ENCODE results near the gene ECE1.

ECE1 gene

GRCh38 chr1:21313203-21313885 is 23.1 kb upstream of the ECE1 start:
- H3K4me2 ChIP-seq (ENCODE audit: low read depth, low read length, poor library complexity, severe bottlenecking) = no peak overlapping the region

GRCh38 chr1:21312407-21312992 is 22.2 kb upstream of the ECE1 start:
- Histone ChIP-seq H3K79me2 (ENCODE audit: insufficient read depth, low read length) (peaks cover 64% of the 10 kb centered on the region), H3K36me3 (ENCODE audit: low read length) (no peaks in the 10 kb centered on the region), H3K27me3 (ENCODE audit: low read length) (no peaks in the 10 kb centered on the region), H3K9me2 (replicated peaks; ENCODE audit: insufficient read depth, low read length) (no peaks in the 10 kb centered on the region), H3K4me2 (ENCODE audit: low read depth, low read length, poor library complexity, severe bottlenecking) (no peak overlapping the region), H3K27ac (ENCODE audit: low read depth, low read length) (no peak overlapping the region), H4K20me1 (ENCODE audit: low read depth, low read length) (no peaks in the 10 kb centered on the region; the same call in 1 of the 2 replicates), H2AFZ (ENCODE audit: low read depth, low read length, severe bottlenecking) (no peak overlapping the region), H3K4me3 (ENCODE audit: insufficient read depth, low read length, poor library complexity, severe bottlenecking) (no peak overlapping the region), H3K9ac (ENCODE audit: low read length) (no peak overlapping the region), H3F3A (ENCODE audit: insufficient read depth) (no peaks in the 10 kb centered on the region), H3K9me3 (ENCODE audit: insufficient read depth, low read length) (no peaks in the 10 kb centered on the region)
- no peak for TF ChIP-seq CTCF (IDR thresholded peaks at IDR 0.05; ENCODE audit: insufficient read depth, low read length, poor library complexity, severe bottlenecking)
- no peak for TF ChIP-seq EZH2phosphoT487 (conservative IDR thresholded peaks at IDR 0.05; ENCODE audit: low read length)

More at GRCh38 chr1:21313203-21313885, 23.1 kb upstream of the ECE1 start:
- H3K9ac ChIP-seq (ENCODE audit: low read length) = no peak overlapping the region
- peaks cover 66% of the 10 kb centered on the region for H3K79me2 ChIP-seq (ENCODE audit: insufficient read depth, low read length)
- H3K9me2 ChIP-seq (replicated peaks; ENCODE audit: insufficient read depth, low read length) = no peaks in the 10 kb centered on the region
- TF ChIP-seq CTCF (IDR thresholded peaks at IDR 0.05; ENCODE audit: insufficient read depth, low read length, poor library complexity, severe bottlenecking) (no peak), EZH2phosphoT487 (conservative IDR thresholded peaks at IDR 0.05; ENCODE audit: low read length) (no peak)
- H4K20me1 ChIP-seq (ENCODE audit: low read depth, low read length) = no peaks in the 10 kb centered on the region; the same call in 1 of the 2 replicates
- no peak overlapping the region for H2AFZ ChIP-seq (ENCODE audit: low read depth, low read length, severe bottlenecking)
- no peaks in the 10 kb centered on the region for H3F3A ChIP-seq (ENCODE audit: insufficient read depth)
- H3K9me3 ChIP-seq (ENCODE audit: insufficient read depth, low read length) = no peaks in the 10 kb centered on the region
- no peaks in the 10 kb centered on the region for H3K27me3 ChIP-seq (ENCODE audit: low read length)
- H3K27ac ChIP-seq (ENCODE audit: low read depth, low read length) = no peak overlapping the region
- H3K4me3 ChIP-seq (ENCODE audit: insufficient read depth, low read length, poor library complexity, severe bottlenecking) = no peak overlapping the region
- H3K36me3 ChIP-seq (ENCODE audit: low read length) = no peaks in the 10 kb centered on the region

- H3K9ac ChIP-seq (ENCODE audit: low read length) = no peak overlapping the region
- peaks cover 76% of the 10 kb centered on the region for H3K79me2 ChIP-seq (ENCODE audit: insufficient read depth, low read length)
- H3F3A ChIP-seq (ENCODE audit: insufficient read depth) = no peaks in the 10 kb centered on the region
- H3K27me3 ChIP-seq (ENCODE audit: low read length) = no peaks in the 10 kb centered on the region
- no peaks in the 10 kb centered on the region for H3K36me3 ChIP-seq (ENCODE audit: low read length)
- H4K20me1 ChIP-seq (ENCODE audit: low read depth, low read length) = no peaks in the 10 kb centered on the region; the same call in 1 of the 2 replicates
- TF ChIP-seq EZH2phosphoT487 (conservative IDR thresholded peaks at IDR 0.05; ENCODE audit: low read length) = no peak
- no peak for TF ChIP-seq CTCF (IDR thresholded peaks at IDR 0.05; ENCODE audit: insufficient read depth, low read length, poor library complexity, severe bottlenecking)
- H3K4me2 ChIP-seq (ENCODE audit: low read depth, low read length, poor library complexity, severe bottlenecking) = no peak overlapping the region
- H3K9me2 ChIP-seq (replicated peaks; ENCODE audit: insufficient read depth, low read length) = no peaks in the 10 kb centered on the region
- no peaks in the 10 kb centered on the region for H3K9me3 ChIP-seq (ENCODE audit: insufficient read depth, low read length)
- no peak overlapping the region for H3K27ac ChIP-seq (ENCODE audit: low read depth, low read length)
- no peak overlapping the region for H3K4me3 ChIP-seq (ENCODE audit: insufficient read depth, low read length, poor library complexity, severe bottlenecking)
- H2AFZ ChIP-seq (ENCODE audit: low read depth, low read length, severe bottlenecking) = no peak overlapping the region
Observed at GRCh38 chr1:21311016-21311415, 20.8 kb upstream of the ECE1 start.

Data from SU-DHL-6 (cell line).